Kidney (tissue), 14 donors: ENCODE data around the gene EPS8L2. TPM values are rescaled to one million over a fixed set of nuclear protein-coding genes. Genes with fewer than 3 reads are reported as not detected.

Experiments
- DNase-seq, 5 donors: peaks; one replicate each; pipeline ENCODE4 v3.0.0-alpha.2; 2013 to 2020
- FAIRE-seq: peaks from 2 replicates; lab custom pipeline; 2012; peaks lifted over from hg19 to GRCh38; lab: Jason Lieb, UNC
- H3K27ac ChIP-seq, 2 donors: one replicate each; pipeline ENCODE4 v1.7.0; 2013; ENCODE audit warnings: low read depth in 2 of 2, low read length in 2 of 2, inconsistent platforms in 1 of 2
- H3K27me3 ChIP-seq: one replicate; pipeline ENCODE4 v1.7.1; 2013; ENCODE audit warnings: low read length, inconsistent platforms; ENCODE audit not compliant: control insufficient read depth, insufficient read depth
- H3K36me3 ChIP-seq, 3 donors: one replicate each; pipeline versions ENCODE4 v1.7.0 to v1.7.1; 2013; ENCODE audit warnings: low read length in 3 of 3, control low read depth in 1 of 3, inconsistent platforms in 1 of 3; ENCODE audit not compliant: insufficient read depth in 3 of 3, control insufficient read depth in 2 of 3
- H3K4me1 ChIP-seq, 3 donors: one replicate each; pipeline versions ENCODE4 v1.7.0 to v1.7.1; 2013; ENCODE audit warnings: low read length in 3 of 3, inconsistent platforms in 1 of 3, low read depth in 1 of 3; ENCODE audit not compliant: control insufficient read depth in 2 of 3, insufficient read depth in 2 of 3
- H3K4me3 ChIP-seq, 3 donors: one replicate each; pipeline versions ENCODE4 v1.7.0 to v1.8.1; 2013; ENCODE audit warnings: low read length in 3 of 3, control low read depth in 1 of 3, inconsistent platforms in 1 of 3
- H3K9ac ChIP-seq, 3 donors: one replicate each; pipeline versions ENCODE4 v1.7.0 to v1.7.1; 2013; ENCODE audit warnings: low read length in 3 of 3, control low read depth in 1 of 3, inconsistent platforms in 1 of 3
- H3K9me3 ChIP-seq, 3 donors: one replicate each; pipeline versions ENCODE4 v1.7.0 to v1.7.1; 2013; ENCODE audit warnings: low read length in 3 of 3, control low read depth in 1 of 3, inconsistent platforms in 1 of 3; ENCODE audit not compliant: control insufficient read depth in 2 of 3, insufficient read depth in 1 of 3
- intact Hi-C: fragments of 100-400 bp; cut with DNase I; formaldehyde crosslinking; loops from one replicate; pipeline ENCODE4 v1.11.1; 2022
- polyA plus RNA-seq: library from polyadenylated mRNA; stranded (reverse); fragments of 350-450 nt; fragmentation: Illumina TruSeq; extraction: RNeasy Lipid Tissue Mini Kit (QIAGEN cat#74804); gene quantifications from one replicate; pipeline ENCODE4 v1.2.3, GENCODE V29; 2014; ENCODE audit warnings: low read depth, low replicate concordance; ENCODE audit not compliant: insufficient read depth
- total RNA-seq: library from RNA; stranded (reverse); fragmentation: NEBNext Ultra II Directional; extraction: Animal tissue kit (Norgen Biotek cat#: 25700); gene quantifications from one replicate; pipeline ENCODE4 v1.2.1, GENCODE V29; 2021
- TF ChIP-seq, protein P1 (sequence below): IDR thresholded peaks from 3 replicates; pipeline ENCODE4 v1.5.1; 2012; ENCODE audit warnings: mild to moderate bottlenecking, moderate library complexity, borderline replicate concordance; ENCODE audit not compliant: insufficient read depth; ENCODE audit errors: extremely low read depth
- donor health status: control.
- donor health status: control.
- donor health status: control.
- donor health status: control.
- donor health status: control.
- donor health status: DM: yes; HTN: yes; CAD: no.
- donor health status: Normal renal cell carcinoma (clear cell type).

EPS8L2 gene
- total and polyA plus RNA-seq, 2 donors from 2014 or later: 199 to 287 TPM

DNA sequence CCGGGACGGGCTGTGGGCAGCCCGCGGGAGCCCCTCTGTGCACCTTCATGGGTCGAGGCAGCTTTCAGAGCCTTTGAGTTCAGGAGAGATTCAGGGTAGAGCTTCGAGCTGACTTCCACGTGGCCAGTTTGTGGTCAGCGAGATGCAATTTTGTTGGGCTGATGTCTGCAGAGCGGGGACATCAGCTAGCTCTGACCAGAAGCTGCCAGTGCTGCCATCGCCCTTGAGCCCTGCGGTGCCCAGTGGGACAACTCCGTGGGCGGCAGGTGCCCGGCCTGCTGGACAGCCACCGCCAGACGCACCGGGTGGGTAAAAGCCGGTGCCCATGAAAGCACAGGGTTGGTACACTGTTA is 42.0 kb downstream of the EPS8L2 start:
- TF ChIP-seq, protein P1, sequence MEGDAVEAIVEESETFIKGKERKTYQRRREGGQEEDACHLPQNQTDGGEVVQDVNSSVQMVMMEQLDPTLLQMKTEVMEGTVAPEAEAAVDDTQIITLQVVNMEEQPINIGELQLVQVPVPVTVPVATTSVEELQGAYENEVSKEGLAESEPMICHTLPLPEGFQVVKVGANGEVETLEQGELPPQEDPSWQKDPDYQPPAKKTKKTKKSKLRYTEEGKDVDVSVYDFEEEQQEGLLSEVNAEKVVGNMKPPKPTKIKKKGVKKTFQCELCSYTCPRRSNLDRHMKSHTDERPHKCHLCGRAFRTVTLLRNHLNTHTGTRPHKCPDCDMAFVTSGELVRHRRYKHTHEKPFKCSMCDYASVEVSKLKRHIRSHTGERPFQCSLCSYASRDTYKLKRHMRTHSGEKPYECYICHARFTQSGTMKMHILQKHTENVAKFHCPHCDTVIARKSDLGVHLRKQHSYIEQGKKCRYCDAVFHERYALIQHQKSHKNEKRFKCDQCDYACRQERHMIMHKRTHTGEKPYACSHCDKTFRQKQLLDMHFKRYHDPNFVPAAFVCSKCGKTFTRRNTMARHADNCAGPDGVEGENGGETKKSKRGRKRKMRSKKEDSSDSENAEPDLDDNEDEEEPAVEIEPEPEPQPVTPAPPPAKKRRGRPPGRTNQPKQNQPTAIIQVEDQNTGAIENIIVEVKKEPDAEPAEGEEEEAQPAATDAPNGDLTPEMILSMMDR: no peak
- intact Hi-C loops: no loop called here
- Histone ChIP-seq H3K36me3 (no peaks in the 10 kb centered on the region), H3K4me1 (peaks cover 0 to 8% (median 0%) of the 10 kb centered on the region in 3 donors), H3K4me3 (peak overlapping the region; percentile 12 to 73 (median 30)), H3K27ac (peak overlapping the region in 1 of 2 donors; percentile 71), H3K27me3 (no peaks in the 10 kb centered on the region), H3K9me3 (no peaks in the 10 kb centered on the region), H3K9ac (peak overlapping the region in 1 of 3 donors; percentile 61)
- DNase-seq (peak in 2 of 5 donors; percentile 12 to 76), FAIRE-seq (no peak)

DNA sequence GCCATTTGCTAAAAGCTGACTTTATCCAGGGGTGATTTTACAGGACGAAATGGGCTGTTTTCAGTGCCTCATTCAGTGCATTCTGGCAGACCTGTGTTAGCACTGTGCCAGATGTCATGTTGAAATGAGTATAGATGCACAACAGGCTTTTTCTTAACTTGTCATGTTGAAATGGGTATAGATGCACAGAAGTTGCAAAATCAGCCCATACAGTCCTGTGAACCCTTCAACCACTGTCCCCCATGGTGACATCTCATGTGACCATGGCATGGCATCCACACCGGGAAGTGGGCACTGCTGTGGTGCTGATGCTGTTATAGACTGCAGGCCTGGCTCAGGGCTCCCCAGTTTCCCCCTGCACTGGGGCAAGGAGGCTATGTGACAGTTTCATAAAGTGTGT is 43.7 kb downstream of the EPS8L2 start:
- H3K9ac ChIP-seq: no peak overlapping the region
- H3K27ac ChIP-seq: no peak overlapping the region
- no peak overlapping the region for H3K4me3 ChIP-seq
- FAIRE-seq (no peak), DNase-seq (no peak)
- intact Hi-C loops: no loop called here
- peaks cover 0 to 8% (median 0%) of the 10 kb centered on the region in 3 donors for H3K4me1 ChIP-seq
- H3K27me3 ChIP-seq: no peaks in the 10 kb centered on the region
- H3K36me3 ChIP-seq: no peaks in the 10 kb centered on the region
- TF ChIP-seq, protein P1: no peak
- H3K9me3 ChIP-seq: no peaks in the 10 kb centered on the region

DNA sequence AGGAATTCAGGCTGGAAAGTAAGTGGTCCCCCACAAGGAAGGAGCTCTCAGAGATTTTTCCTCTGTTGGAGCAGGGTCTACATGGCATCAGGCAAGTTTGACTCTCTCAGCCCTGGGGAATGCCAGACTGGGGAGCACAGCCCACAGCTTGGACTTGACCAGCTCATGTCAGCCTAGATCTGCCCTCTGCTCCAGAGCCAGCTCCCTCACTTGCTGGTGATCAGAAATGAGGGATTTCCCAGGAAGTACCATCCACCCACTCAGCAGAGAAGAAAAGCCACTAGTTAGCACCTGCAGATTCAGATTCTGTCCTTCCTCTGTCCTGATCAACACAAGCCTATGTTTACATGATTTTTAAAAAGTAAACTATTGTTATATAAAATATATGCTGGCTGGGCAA is 54.2 kb downstream of the EPS8L2 start:
- Histone ChIP-seq H3K27me3 (no peaks in the 10 kb centered on the region), H3K36me3 (peaks cover 0 to 39% (median 25%) of the 10 kb centered on the region in 3 donors), H3K4me1 (peaks cover 0 to 2% (median 0%) of the 10 kb centered on the region in 3 donors), H3K4me3 (no peak overlapping the region), H3K9ac (no peak overlapping the region), H3K27ac (no peak overlapping the region), H3K9me3 (no peaks in the 10 kb centered on the region)
- TF ChIP-seq, protein P1: no peak
- FAIRE-seq: no peak
- intact Hi-C loops: no loop called here
- DNase-seq: no peak
